Measurements from ENCODE around the gene GALM. TPM values are rescaled to one million over a fixed set of nuclear protein-coding genes. Genes with fewer than 3 reads are reported as not detected.

The GALM gene
- 76.1 TPM for polyA plus RNA-seq
- long read RNA-seq, donor 1, transcript GALM-201 (7 exons, 2,484 nt) = major isoform, 8 of 8 reads
- long read RNA-seq, donor 1, partial matches to known transcripts = 0 of 8 reads
- long read RNA-seq, donor 1, other reads (novel, unspliced or antisense) = 0 of 8 reads
- long read RNA-seq, donor 2, transcript GALM-201 (7 exons, 2,484 nt) = major isoform, 30 of 30 reads
- long read RNA-seq, donor 2, partial matches to known transcripts = 0 of 30 reads
- long read RNA-seq, donor 2, other reads (novel, unspliced or antisense) = 0 of 30 reads
- long read RNA-seq, donor 3 = 0 reads
- long read RNA-seq, donor 4, partial matches to known transcripts = 0 of 4 reads
- long read RNA-seq, donor 4, other reads (novel, unspliced or antisense) = 0 of 4 reads
- long read RNA-seq, donor 5, transcript GALM-201 (7 exons, 2,484 nt) = major isoform, 15 of 38 reads
- long read RNA-seq, donor 5, partial matches to known transcripts = 23 of 38 reads
- long read RNA-seq, donor 5, other reads (novel, unspliced or antisense) = 0 of 38 reads
- long read RNA-seq, donor 6, transcript GALM-201 (7 exons, 2,484 nt) = major isoform, 32 of 385 reads
- long read RNA-seq, donor 6, partial matches to known transcripts = 297 of 385 reads
- long read RNA-seq, donor 6, other reads (novel, unspliced or antisense) = 56 of 385 reads
- long read RNA-seq, donor 7, transcript GALM-201 (7 exons, 2,484 nt) = major isoform, 6 of 26 reads
- long read RNA-seq, donor 7, partial matches to known transcripts = 20 of 26 reads
- long read RNA-seq, donor 7, other reads (novel, unspliced or antisense) = 0 of 26 reads
- long read RNA-seq, donor 8, transcript GALM-201 (7 exons, 2,484 nt) = major isoform, 35 of 43 reads
- long read RNA-seq, donor 8, partial matches to known transcripts = 8 of 43 reads
- long read RNA-seq, donor 8, other reads (novel, unspliced or antisense) = 0 of 43 reads
- long read RNA-seq, donor 9, transcript GALM-201 (7 exons, 2,484 nt) = major isoform, 28 of 33 reads
- long read RNA-seq, donor 9, partial matches to known transcripts = 5 of 33 reads
- long read RNA-seq, donor 9, other reads (novel, unspliced or antisense) = 0 of 33 reads
- long read RNA-seq, donor 10, transcript GALM-201 (7 exons, 2,484 nt) = major isoform, 23 of 133 reads
- long read RNA-seq, donor 10, partial matches to known transcripts = 110 of 133 reads
- long read RNA-seq, donor 10, other reads (novel, unspliced or antisense) = 0 of 133 reads
- long read RNA-seq, donor 11, transcript GALM-201 (7 exons, 2,484 nt) = major isoform, 15 of 68 reads
- long read RNA-seq, donor 11, partial matches to known transcripts = 53 of 68 reads
- long read RNA-seq, donor 11, other reads (novel, unspliced or antisense) = 0 of 68 reads

GRCh38 chr2:38665854-38666555 is at the start of gene GALM:
Gene GALM (plus strand): TSS chr2:38666114. CDS start chr2:38666162, 48 bp downstream.
- Histone ChIP-seq H3K4me3 (ENCODE audit: low read length) (peak within 1 kb of the TSS; percentile 68), H3K27me3 (ENCODE audit: control insufficient read depth, insufficient read depth, low read length) (no peaks in the 10 kb centered on the region), H3K9me3 (ENCODE audit: control insufficient read depth, low read depth, low read length) (no peaks in the 10 kb centered on the region), H3K27ac (ENCODE audit: low read length) (peak within 1 kb of the TSS; percentile 92), H3K4me1 (ENCODE audit: control insufficient read depth, insufficient read depth, low read length) (peaks cover 17% of the 10 kb centered on the region), H3K36me3 (ENCODE audit: control insufficient read depth, insufficient read depth, low read length) (no peaks in the 10 kb centered on the region)
- DNase-seq = peak; percentile 89 to 95
- no CpG with 5 or more reads among the region's 26 CpGs for WGBS (ENCODE audit: insufficient coverage, low lambda C conversion rate)

- Histone ChIP-seq H3K27me3 (ENCODE audit: control insufficient read depth, insufficient read depth, low read length) (no peaks in the 10 kb centered on the region), H3K9me3 (ENCODE audit: control insufficient read depth, low read depth, low read length) (no peaks in the 10 kb centered on the region), H3K4me1 (ENCODE audit: control insufficient read depth, insufficient read depth, low read length) (no peaks in the 10 kb centered on the region), H3K4me3 (ENCODE audit: low read length) (no peak overlapping the region), H3K27ac (ENCODE audit: low read length) (no peak overlapping the region), H3K36me3 (ENCODE audit: control insufficient read depth, insufficient read depth, low read length) (no peaks in the 10 kb centered on the region)
- WGBS (ENCODE audit: insufficient coverage, low lambda C conversion rate) = no CpG with 5 or more reads among the region's 3 CpGs
- no peak for DNase-seq
These were observed 48.6 kb upstream of the GALM start for GRCh38 chr2:38617301-38617700.

- no peaks in the 10 kb centered on the region for H3K36me3 ChIP-seq (ENCODE audit: control insufficient read depth, insufficient read depth, low read length)
- H3K4me1 ChIP-seq (ENCODE audit: control insufficient read depth, insufficient read depth, low read length) = no peaks in the 10 kb centered on the region
- H3K27me3 ChIP-seq (ENCODE audit: control insufficient read depth, insufficient read depth, low read length) = no peaks in the 10 kb centered on the region
- no CpG with 5 or more reads among the region's 4 CpGs for WGBS (ENCODE audit: insufficient coverage, low lambda C conversion rate)
- DNase-seq = peak in 1 of 2 donors; percentile 25
- H3K27ac ChIP-seq (ENCODE audit: low read length) = no peak overlapping the region
- H3K9me3 ChIP-seq (ENCODE audit: control insufficient read depth, low read depth, low read length) = no peaks in the 10 kb centered on the region
- H3K4me3 ChIP-seq (ENCODE audit: low read length) = no peak overlapping the region
These were observed 46.3 kb upstream of the GALM start for GRCh38 chr2:38619458-38620164.

- Histone ChIP-seq H3K4me3 (ENCODE audit: low read length) (no peak overlapping the region), H3K4me1 (ENCODE audit: control insufficient read depth, insufficient read depth, low read length) (peaks cover 5% of the 10 kb centered on the region), H3K9me3 (ENCODE audit: control insufficient read depth, low read depth, low read length) (no peaks in the 10 kb centered on the region), H3K27me3 (ENCODE audit: control insufficient read depth, insufficient read depth, low read length) (no peaks in the 10 kb centered on the region), H3K36me3 (ENCODE audit: control insufficient read depth, insufficient read depth, low read length) (no peaks in the 10 kb centered on the region), H3K27ac (ENCODE audit: low read length) (no peak overlapping the region)
- 0% methylated on average over 1 of the region's 7 CpGs for WGBS (ENCODE audit: insufficient coverage, low lambda C conversion rate)
- peak in 1 of 2 donors; percentile 69 for DNase-seq
These were observed 45.5 kb upstream of the GALM start for GRCh38 chr2:38620282-38620977.

- H3K36me3 ChIP-seq (ENCODE audit: control insufficient read depth, insufficient read depth, low read length) = no peaks in the 10 kb centered on the region
- H3K4me3 ChIP-seq (ENCODE audit: low read length) = no peak overlapping the region
- no peaks in the 10 kb centered on the region for H3K27me3 ChIP-seq (ENCODE audit: control insufficient read depth, insufficient read depth, low read length)
- peaks cover 5% of the 10 kb centered on the region for H3K4me1 ChIP-seq (ENCODE audit: control insufficient read depth, insufficient read depth, low read length)
- no peak overlapping the region for H3K27ac ChIP-seq (ENCODE audit: low read length)
- no peaks in the 10 kb centered on the region for H3K9me3 ChIP-seq (ENCODE audit: control insufficient read depth, low read depth, low read length)
- DNase-seq = no peak
These were observed 44.9 kb upstream of the GALM start for GRCh38 chr2:38621018-38621417.

- Histone ChIP-seq H3K4me1 (ENCODE audit: control insufficient read depth, insufficient read depth, low read length) (peaks cover 5% of the 10 kb centered on the region), H3K9me3 (ENCODE audit: control insufficient read depth, low read depth, low read length) (no peaks in the 10 kb centered on the region), H3K27ac (ENCODE audit: low read length) (no peak overlapping the region), H3K27me3 (ENCODE audit: control insufficient read depth, insufficient read depth, low read length) (no peaks in the 10 kb centered on the region), H3K36me3 (ENCODE audit: control insufficient read depth, insufficient read depth, low read length) (no peaks in the 10 kb centered on the region), H3K4me3 (ENCODE audit: low read length) (no peak overlapping the region)
- DNase-seq = no peak
- 100% methylated on average over 2 of the region's 3 CpGs for WGBS (ENCODE audit: insufficient coverage, low lambda C conversion rate)
These were observed 43.7 kb upstream of the GALM start for GRCh38 chr2:38622210-38622609.

GRCh38 chr2:38626326-38627035 is 39.4 kb upstream of the GALM start:
- DNase-seq = no peak
- H3K27ac ChIP-seq (ENCODE audit: low read length) = no peak overlapping the region
- no CpG with 5 or more reads among the region's 7 CpGs for WGBS (ENCODE audit: insufficient coverage, low lambda C conversion rate)

GRCh38 chr2:38627391-38627790 is 38.5 kb upstream of the GALM start:
- no peak for DNase-seq
- WGBS (ENCODE audit: insufficient coverage, low lambda C conversion rate) = 34% methylated on average over 3 of the region's 4 CpGs
- Histone ChIP-seq H3K27me3 (ENCODE audit: control insufficient read depth, insufficient read depth, low read length) (no peaks in the 10 kb centered on the region), H3K9me3 (ENCODE audit: control insufficient read depth, low read depth, low read length) (no peaks in the 10 kb centered on the region), H3K36me3 (ENCODE audit: control insufficient read depth, insufficient read depth, low read length) (no peaks in the 10 kb centered on the region), H3K27ac (ENCODE audit: low read length) (no peak overlapping the region), H3K4me3 (ENCODE audit: low read length) (no peak overlapping the region), H3K4me1 (ENCODE audit: control insufficient read depth, insufficient read depth, low read length) (peaks cover 5% of the 10 kb centered on the region)

More at GRCh38 chr2:38626326-38627035, 39.4 kb upstream of the GALM start:
- H3K4me3 ChIP-seq (ENCODE audit: low read length) = no peak overlapping the region
- H3K36me3 ChIP-seq (ENCODE audit: control insufficient read depth, insufficient read depth, low read length) = no peaks in the 10 kb centered on the region
- no peaks in the 10 kb centered on the region for H3K9me3 ChIP-seq (ENCODE audit: control insufficient read depth, low read depth, low read length)
- peaks cover 5% of the 10 kb centered on the region for H3K4me1 ChIP-seq (ENCODE audit: control insufficient read depth, insufficient read depth, low read length)
- no peaks in the 10 kb centered on the region for H3K27me3 ChIP-seq (ENCODE audit: control insufficient read depth, insufficient read depth, low read length)
